ENCODE results near the gene PRDM16. TPM values are rescaled to one million over a fixed set of nuclear protein-coding genes. Genes with fewer than 3 reads are reported as not detected.

PRDM16 gene
- total and polyA plus RNA-seq, 4 donors: 5.0 to 80.7 (median 41.5) TPM

DNA sequence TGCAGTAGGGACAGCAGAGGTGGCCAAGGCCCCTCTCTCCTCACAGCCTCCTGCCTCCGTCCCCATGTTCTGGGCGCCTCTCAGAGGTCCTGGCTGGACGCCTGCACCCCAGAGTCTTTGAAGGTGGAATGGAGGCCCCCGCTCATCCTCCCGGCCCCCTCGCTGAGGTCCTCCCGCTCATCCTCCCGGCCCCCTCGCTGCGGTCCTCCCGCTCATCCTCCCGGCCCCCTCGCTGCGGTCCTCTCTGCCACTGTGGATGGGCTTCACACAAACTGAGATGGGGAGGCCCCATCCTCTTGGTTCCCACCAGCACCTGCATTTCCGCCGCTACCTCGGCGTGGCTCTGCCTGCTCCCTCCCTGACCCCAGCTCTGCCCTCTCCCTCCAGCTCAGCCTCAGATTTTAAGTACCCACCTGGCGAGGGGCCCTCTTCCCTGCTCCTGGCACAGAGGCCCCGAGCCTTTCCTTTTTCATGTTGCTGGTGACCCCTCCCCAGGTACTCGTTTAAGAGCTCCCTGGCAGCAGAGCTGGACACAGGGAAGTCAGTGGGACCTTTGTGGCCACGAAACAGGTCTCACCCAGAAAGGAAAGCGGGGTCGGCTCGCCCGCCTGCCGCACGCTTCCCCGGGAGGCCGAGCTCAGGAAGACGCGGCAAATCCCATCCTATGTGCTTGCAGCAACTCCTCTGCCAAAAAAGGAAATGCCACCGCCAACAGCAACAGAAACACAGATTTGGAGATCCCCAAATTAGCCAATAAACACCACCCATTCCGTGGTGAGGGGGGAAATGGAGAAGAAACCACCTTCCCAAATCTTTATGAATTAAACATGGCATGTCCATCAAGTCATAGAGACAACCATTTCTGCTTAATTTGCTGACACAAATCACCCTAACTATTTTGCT lies 143.7 kb downstream of the PRDM16 start:
- H3K9me3 ChIP-seq (ENCODE audit: control insufficient read depth, low read length): no peaks in the 10 kb centered on the region
- ATAC-seq (ENCODE audit: low FRiP score): no peak
- H3K36me3 ChIP-seq (ENCODE audit: control insufficient read depth in 1 of 2, insufficient read depth in 2 of 2, low read length in 1 of 2): no peaks in the 10 kb centered on the region
- no peak overlapping the region for H3K27ac ChIP-seq (ENCODE audit: low read depth in 1 of 2, low read length in 2 of 2)
- 63 to 76% methylated on average over 29 to 34 of the region's 34 CpGs for WGBS, 2 donors
- no peaks in the 10 kb centered on the region for H3K27me3 ChIP-seq (ENCODE audit: control insufficient read depth in 1 of 2, insufficient read depth in 2 of 2, low read length in 1 of 2)
- H3K4me3 ChIP-seq (ENCODE audit: low read length in 2 of 2): no peak overlapping the region
- no peaks in the 10 kb centered on the region for H3K4me1 ChIP-seq (ENCODE audit: control insufficient read depth in 1 of 2, insufficient read depth in 2 of 2, low read length in 2 of 2)
- intact Hi-C loops (cut with DNase I): no loop called here
- DNase-seq: no peak

DNA sequence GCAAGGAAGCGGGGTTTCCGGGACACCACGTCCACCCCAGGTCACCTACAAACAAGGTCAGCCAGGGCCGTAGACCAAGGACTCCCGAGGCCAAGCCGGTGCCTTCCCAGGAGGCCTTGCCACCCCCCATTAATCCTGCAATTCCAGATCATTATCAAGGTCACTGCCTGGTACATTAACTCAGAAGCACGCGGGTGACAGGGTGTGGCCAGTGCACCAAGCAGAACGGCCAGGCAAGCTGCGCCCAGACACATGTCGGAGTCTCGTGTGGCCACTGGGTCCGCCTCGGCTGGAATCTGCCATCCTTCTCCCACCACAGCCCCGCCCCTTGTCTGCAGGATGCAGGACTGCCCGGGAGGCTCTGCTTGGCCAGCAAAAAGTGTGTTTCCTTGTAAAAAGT lies 144.7 kb downstream of the PRDM16 start:
- no peaks in the 10 kb centered on the region for H3K9me3 ChIP-seq (ENCODE audit: control insufficient read depth, low read length)
- no peaks in the 10 kb centered on the region for H3K4me1 ChIP-seq (ENCODE audit: control insufficient read depth in 1 of 2, insufficient read depth in 2 of 2, low read length in 2 of 2)
- H3K27ac ChIP-seq (ENCODE audit: low read depth in 1 of 2, low read length in 2 of 2): peak overlapping the region in 1 of 2 donors; percentile 3
- H3K27me3 ChIP-seq (ENCODE audit: control insufficient read depth in 1 of 2, insufficient read depth in 2 of 2, low read length in 1 of 2): no peaks in the 10 kb centered on the region
- 29 to 39% methylated on average over 16 of the region's 16 CpGs for WGBS, 2 donors
- H3K36me3 ChIP-seq (ENCODE audit: control insufficient read depth in 1 of 2, insufficient read depth in 2 of 2, low read length in 1 of 2): no peaks in the 10 kb centered on the region
- ATAC-seq (ENCODE audit: low FRiP score) (no peak), DNase-seq (no peak)
- intact Hi-C loops (cut with DNase I): no loop called here
- H3K4me3 ChIP-seq (ENCODE audit: low read length in 2 of 2): no peak overlapping the region

DNA sequence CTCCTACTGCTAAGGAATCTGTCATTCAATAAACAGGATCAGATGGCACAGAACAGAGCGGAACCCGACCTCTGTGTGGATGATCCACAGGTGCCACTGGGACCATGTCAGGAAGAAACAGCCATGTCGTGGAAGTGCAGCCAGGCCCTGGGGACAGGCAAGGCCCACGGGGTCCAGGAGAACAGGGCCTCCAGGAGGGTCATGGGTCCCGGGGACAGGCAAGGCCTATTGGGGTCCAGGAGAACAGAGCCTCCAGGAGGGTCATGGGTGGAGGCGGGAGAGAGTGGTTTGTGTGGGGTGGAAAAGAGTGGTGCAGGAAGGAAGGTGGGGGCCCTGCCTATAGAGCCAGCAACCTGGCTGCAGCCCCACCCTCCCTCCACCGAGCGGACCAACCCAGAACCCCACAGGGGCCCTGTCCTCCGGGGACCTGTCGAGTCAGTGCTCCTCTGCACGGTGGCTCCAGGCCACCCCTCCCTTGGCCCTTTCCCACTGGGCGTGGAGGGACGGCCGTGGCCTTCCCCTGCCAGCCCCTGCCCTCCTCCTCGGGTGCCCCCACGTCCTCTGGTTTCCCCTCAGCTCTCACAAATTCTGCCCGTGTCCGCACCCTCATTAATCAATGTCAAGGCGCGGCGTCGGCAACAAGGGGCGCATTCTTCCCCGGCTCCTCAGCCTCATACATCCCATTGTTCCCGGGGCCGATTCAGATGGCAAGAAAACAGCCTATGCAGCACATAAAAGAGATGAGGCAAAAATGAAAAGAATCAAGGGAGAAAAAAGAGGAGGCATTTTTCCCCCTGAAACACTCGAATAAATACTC lies 146.4 kb downstream of the PRDM16 start:
- Histone ChIP-seq H3K36me3 (ENCODE audit: control insufficient read depth in 1 of 2, insufficient read depth in 2 of 2, low read length in 1 of 2) (no peaks in the 10 kb centered on the region), H3K4me3 (ENCODE audit: low read length in 2 of 2) (no peak overlapping the region), H3K27ac (ENCODE audit: low read depth in 1 of 2, low read length in 2 of 2) (no peak overlapping the region), H3K9me3 (ENCODE audit: control insufficient read depth, low read length) (no peaks in the 10 kb centered on the region), H3K4me1 (ENCODE audit: control insufficient read depth in 1 of 2, insufficient read depth in 2 of 2, low read length in 2 of 2) (no peaks in the 10 kb centered on the region), H3K27me3 (ENCODE audit: control insufficient read depth in 1 of 2, insufficient read depth in 2 of 2, low read length in 1 of 2) (no peaks in the 10 kb centered on the region)
- 57 to 65% methylated on average over 27 of the region's 27 CpGs for WGBS, 2 donors
- intact Hi-C loops (cut with DNase I): no loop called here
- no peak for ATAC-seq (ENCODE audit: low FRiP score)
- no peak for DNase-seq

DNA sequence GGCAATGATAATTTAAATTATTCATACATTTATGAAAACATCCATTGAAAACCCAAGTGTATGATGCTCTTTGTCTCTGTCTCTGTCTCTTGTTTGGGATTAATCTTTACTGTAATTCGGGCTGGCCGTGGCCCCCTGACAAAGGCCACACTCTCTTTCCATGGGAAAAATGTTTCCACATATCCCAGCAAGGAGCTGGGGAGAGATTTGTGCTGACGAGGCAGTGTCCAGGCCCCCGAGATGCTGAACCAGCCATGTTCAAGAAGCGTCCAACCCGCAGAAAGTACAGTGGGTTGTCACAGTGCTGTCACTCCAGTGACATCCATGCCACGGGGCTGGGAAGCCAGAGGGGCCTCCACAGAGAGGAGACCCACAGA lies 147.0 kb downstream of the PRDM16 start:
- no peaks in the 10 kb centered on the region for H3K36me3 ChIP-seq (ENCODE audit: control insufficient read depth in 1 of 2, insufficient read depth in 2 of 2, low read length in 1 of 2)
- WGBS, 2 donors: 94 to 96% methylated on average over 7 of the region's 7 CpGs
- intact Hi-C loops (cut with DNase I): no loop called here
- ATAC-seq (ENCODE audit: low FRiP score) (no peak), DNase-seq (no peak)
- no peaks in the 10 kb centered on the region for H3K9me3 ChIP-seq (ENCODE audit: control insufficient read depth, low read length)
- no peaks in the 10 kb centered on the region for H3K27me3 ChIP-seq (ENCODE audit: control insufficient read depth in 1 of 2, insufficient read depth in 2 of 2, low read length in 1 of 2)
- H3K4me1 ChIP-seq (ENCODE audit: control insufficient read depth in 1 of 2, insufficient read depth in 2 of 2, low read length in 2 of 2): no peaks in the 10 kb centered on the region
- no peak overlapping the region for H3K4me3 ChIP-seq (ENCODE audit: low read length in 2 of 2)
- no peak overlapping the region for H3K27ac ChIP-seq (ENCODE audit: low read depth in 1 of 2, low read length in 2 of 2)

DNA sequence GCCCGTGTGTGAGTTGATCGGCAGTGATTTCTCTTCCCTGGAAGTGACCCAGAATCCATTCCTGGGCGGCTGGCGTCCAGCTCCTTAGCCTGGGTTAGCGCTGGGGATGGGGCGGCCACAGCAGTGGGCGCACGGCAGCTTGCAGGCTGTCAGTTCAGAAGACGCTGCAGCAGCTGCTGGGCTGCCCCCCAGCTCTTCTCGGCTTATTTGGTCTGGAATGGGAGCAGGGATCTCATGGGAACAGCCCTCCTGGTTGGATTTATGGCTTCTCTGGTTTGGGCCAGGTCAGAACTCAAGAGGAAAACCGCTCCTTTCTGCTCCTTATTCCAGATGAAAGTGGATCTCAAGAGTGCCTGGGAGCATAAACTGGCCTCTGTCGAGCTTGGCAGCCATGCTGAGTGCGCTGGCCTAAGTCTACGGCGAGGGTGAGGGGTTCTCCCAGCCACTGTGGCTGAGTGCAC lies 148.2 kb downstream of the PRDM16 start:
- H3K4me1 ChIP-seq (ENCODE audit: control insufficient read depth in 1 of 2, insufficient read depth in 2 of 2, low read length in 2 of 2): no peaks in the 10 kb centered on the region
- peak; percentile 37 for ATAC-seq (ENCODE audit: low FRiP score)

DNA sequence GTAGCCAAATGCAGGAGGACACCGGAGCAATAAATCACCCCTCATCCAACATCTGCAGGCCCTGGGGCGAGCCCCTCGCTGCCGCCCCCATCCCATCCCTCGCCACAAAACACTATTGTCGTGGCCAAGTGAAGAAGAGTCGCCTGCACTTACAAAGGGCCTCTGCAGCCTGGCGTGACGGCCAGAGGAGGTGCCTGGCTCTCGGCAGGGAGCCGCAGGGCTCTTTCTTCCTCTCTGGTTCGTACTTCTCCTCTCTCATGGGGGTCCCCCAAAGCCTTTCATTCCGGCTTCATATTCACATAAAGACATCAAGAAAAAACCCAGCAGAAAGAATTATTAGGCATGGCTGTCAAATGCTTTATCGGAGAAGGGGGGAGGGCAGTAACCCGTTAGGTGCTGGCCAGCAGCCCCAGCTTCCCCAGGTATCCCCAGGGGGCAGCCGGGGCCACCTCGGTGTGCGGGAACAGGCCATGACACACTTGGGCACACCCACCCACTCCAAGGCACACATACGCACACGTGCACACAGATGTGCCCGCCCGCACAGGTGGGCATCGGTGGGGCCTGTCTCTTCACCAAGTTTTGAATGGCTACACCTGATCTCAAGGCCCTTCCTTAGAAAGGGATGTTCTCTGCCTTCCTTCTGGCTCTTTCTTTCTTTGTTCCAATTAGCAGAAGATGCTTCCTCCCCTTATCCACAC lies 149.1 kb downstream of the PRDM16 start:
- H3K9me3 ChIP-seq (ENCODE audit: control insufficient read depth, low read length): no peaks in the 10 kb centered on the region
- H3K4me3 ChIP-seq (ENCODE audit: low read length in 2 of 2): no peak overlapping the region
- H3K27me3 ChIP-seq (ENCODE audit: control insufficient read depth in 1 of 2, insufficient read depth in 2 of 2, low read length in 1 of 2): no peaks in the 10 kb centered on the region
- peak overlapping the region in 1 of 2 donors; percentile 48 for H3K27ac ChIP-seq (ENCODE audit: low read depth in 1 of 2, low read length in 2 of 2)
- DNase-seq: no peak
- H3K4me1 ChIP-seq (ENCODE audit: control insufficient read depth in 1 of 2, insufficient read depth in 2 of 2, low read length in 2 of 2): no peaks in the 10 kb centered on the region
- H3K36me3 ChIP-seq (ENCODE audit: control insufficient read depth in 1 of 2, insufficient read depth in 2 of 2, low read length in 1 of 2): no peaks in the 10 kb centered on the region
- ATAC-seq (ENCODE audit: low FRiP score): no peak
- intact Hi-C loops (cut with DNase I): no loop called here
- 75 to 81% methylated on average over 23 of the region's 23 CpGs for WGBS, 2 donors

More for the DNA sequence above, 148.2 kb downstream of the PRDM16 start:
- Histone ChIP-seq H3K4me3 (ENCODE audit: low read length in 2 of 2) (no peak overlapping the region), H3K27me3 (ENCODE audit: control insufficient read depth in 1 of 2, insufficient read depth in 2 of 2, low read length in 1 of 2) (no peaks in the 10 kb centered on the region), H3K9me3 (ENCODE audit: control insufficient read depth, low read length) (no peaks in the 10 kb centered on the region), H3K36me3 (ENCODE audit: control insufficient read depth in 1 of 2, insufficient read depth in 2 of 2, low read length in 1 of 2) (no peaks in the 10 kb centered on the region), H3K27ac (ENCODE audit: low read depth in 1 of 2, low read length in 2 of 2) (peak overlapping the region; percentile 43 to 57)
- intact Hi-C loops (cut with DNase I): no loop called here
- no peak for DNase-seq
- WGBS, 2 donors: 8 to 26% methylated on average over 15 of the region's 15 CpGs

DNA sequence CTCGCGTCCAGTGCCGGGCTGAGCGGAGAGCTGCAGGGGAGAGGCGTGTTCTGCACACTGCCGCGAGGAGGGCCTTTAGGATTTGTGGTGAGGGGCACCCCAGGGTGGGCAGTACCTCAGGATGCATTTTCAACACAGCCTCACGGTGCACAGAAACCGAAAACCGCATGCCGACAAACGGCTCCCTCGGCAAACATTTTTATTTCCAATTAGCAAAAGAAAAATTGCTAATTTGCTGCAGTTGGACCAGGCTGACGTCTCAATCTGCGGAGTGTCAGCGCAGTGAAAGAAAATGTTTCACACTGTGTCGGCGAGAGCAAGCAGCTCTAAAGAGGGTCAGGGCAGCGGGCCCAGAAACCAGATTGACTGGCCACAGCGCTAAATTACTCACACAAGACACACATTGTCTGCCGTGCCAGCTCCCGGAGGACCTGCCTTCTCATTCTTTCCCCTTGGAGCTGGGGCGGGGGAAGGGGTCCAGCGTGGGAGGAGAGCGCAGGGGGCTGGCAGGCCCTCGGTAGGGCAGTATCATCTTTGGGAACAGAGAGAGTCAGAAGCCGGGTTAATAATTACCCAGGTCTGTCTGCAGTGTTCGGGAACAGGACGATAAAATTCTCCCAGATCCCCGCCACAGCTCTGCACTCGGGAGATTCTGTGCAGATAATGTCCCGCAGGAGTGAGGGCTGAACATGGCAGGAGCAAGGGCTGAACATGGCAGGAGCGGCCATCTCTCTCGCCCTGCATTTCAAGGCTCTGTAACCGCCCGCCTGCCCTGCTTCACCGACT lies 150.2 kb downstream of the PRDM16 start:
- no peaks in the 10 kb centered on the region for H3K27me3 ChIP-seq (ENCODE audit: control insufficient read depth in 1 of 2, insufficient read depth in 2 of 2, low read length in 1 of 2)
- intact Hi-C loops (cut with DNase I): no loop called here

More for the DNA sequence above, 150.2 kb downstream of the PRDM16 start:
- H3K9me3 ChIP-seq (ENCODE audit: control insufficient read depth, low read length): no peaks in the 10 kb centered on the region
- no peak overlapping the region for H3K4me3 ChIP-seq (ENCODE audit: low read length in 2 of 2)
- H3K36me3 ChIP-seq (ENCODE audit: control insufficient read depth in 1 of 2, insufficient read depth in 2 of 2, low read length in 1 of 2): no peaks in the 10 kb centered on the region
- 20 to 26% methylated on average over 35 to 37 of the region's 37 CpGs for whole genome bisulfite sequencing, 2 donors
- peak overlapping the region in 1 of 2 donors; percentile 64 for H3K27ac ChIP-seq (ENCODE audit: low read depth in 1 of 2, low read length in 2 of 2)
- DNase-seq (peak; percentile 86 to 93), ATAC-seq (ENCODE audit: low FRiP score) (peak; percentile 39)
- no peaks in the 10 kb centered on the region for H3K4me1 ChIP-seq (ENCODE audit: control insufficient read depth in 1 of 2, insufficient read depth in 2 of 2, low read length in 2 of 2)

Data from aorta (tissue), 5 donors.